NT2/D1 (cell line): ENCODE data around the gene NOL4L.

Source experiments
- YY1 ChIP-seq: IDR thresholded peaks from 2 replicates; pipeline ENCODE4 v1.6.1; 2011; ENCODE audit not compliant: insufficient read length, insufficient read depth
- ZNF274 ChIP-seq: IDR thresholded peaks from 2 replicates; pipeline ENCODE4 v1.6.1; 2011; ENCODE audit warnings: mild to moderate bottlenecking, low read depth, low read length

- TF ChIP-seq ZNF274 (no peak), YY1 (no peak)
Observed at GRCh38 chr20:32560989-32561830, 23.9 kb downstream of the NOL4L start.
